ENCODE results near the gene GAS6. TPM values are rescaled to one million over a fixed set of nuclear protein-coding genes. Genes with fewer than 3 reads are reported as not detected.

Gene GAS6
- total and polyA plus RNA-seq, 2 donors: 36.5 to 89.4 TPM

DNA sequence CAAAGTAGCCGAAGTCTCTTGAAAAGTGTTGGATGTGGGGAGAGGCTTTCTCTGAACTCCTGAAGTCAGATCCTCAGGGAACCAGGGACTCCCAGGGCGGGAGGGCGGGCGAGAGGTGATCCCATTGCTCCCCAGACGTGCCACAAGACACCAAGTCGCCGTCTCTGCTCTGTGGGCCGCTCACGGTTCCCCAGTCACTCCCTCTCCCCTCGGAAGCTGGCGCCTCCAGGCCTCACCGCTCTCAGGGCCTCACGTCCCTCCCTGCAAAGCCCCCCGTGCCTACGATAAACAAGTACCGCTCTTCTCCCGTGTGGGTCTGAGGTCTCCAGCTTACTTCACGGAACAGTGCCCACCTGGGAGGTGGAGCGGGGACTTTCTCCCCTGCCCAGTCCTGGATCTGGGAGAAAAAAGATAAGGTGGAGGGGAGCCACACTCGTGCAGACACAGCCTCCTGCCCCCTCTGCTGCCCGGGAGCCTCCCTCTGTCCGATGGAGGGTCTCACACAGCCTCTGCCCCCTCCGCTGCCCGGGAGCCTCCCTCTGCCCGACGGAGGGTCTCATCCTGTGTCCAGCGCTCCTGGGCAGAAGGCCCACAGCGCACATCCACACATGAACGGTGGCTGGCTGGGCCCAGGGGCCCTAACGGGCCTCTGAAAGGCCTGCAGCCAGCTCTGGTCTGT is 50.7 kb downstream of the GAS6 start:
- H3K27ac ChIP-seq (ENCODE audit: low read depth in 1 of 2, low read length in 1 of 2): no peak overlapping the region
- H3K4me3 ChIP-seq (ENCODE audit: low read length in 2 of 2): no peak overlapping the region
- no peaks in the 10 kb centered on the region for H3K36me3 ChIP-seq (ENCODE audit: control insufficient read depth in 2 of 2, insufficient read depth in 2 of 2, low read length in 1 of 2)
- peaks cover 0 to 6% of the 10 kb centered on the region in 2 donors for H3K27me3 ChIP-seq (ENCODE audit: control insufficient read depth in 2 of 2, insufficient read depth in 1 of 2, low read length in 1 of 2)
- H3K4me1 ChIP-seq (ENCODE audit: control insufficient read depth in 2 of 2, insufficient read depth in 2 of 2, low read length in 2 of 2): peaks cover 4 to 8% of the 10 kb centered on the region in 2 donors
- WGBS: 95% methylated on average over 30 of the region's 30 CpGs
- no peak for DNase-seq (ENCODE audit: low read depth in 6 of 9, low spot score in 9 of 9)
- H3K9me3 ChIP-seq (ENCODE audit: control insufficient read depth in 2 of 2, insufficient read depth in 1 of 2, low read length in 1 of 2): peaks cover 4 to 28% of the 10 kb centered on the region in 2 donors

DNA sequence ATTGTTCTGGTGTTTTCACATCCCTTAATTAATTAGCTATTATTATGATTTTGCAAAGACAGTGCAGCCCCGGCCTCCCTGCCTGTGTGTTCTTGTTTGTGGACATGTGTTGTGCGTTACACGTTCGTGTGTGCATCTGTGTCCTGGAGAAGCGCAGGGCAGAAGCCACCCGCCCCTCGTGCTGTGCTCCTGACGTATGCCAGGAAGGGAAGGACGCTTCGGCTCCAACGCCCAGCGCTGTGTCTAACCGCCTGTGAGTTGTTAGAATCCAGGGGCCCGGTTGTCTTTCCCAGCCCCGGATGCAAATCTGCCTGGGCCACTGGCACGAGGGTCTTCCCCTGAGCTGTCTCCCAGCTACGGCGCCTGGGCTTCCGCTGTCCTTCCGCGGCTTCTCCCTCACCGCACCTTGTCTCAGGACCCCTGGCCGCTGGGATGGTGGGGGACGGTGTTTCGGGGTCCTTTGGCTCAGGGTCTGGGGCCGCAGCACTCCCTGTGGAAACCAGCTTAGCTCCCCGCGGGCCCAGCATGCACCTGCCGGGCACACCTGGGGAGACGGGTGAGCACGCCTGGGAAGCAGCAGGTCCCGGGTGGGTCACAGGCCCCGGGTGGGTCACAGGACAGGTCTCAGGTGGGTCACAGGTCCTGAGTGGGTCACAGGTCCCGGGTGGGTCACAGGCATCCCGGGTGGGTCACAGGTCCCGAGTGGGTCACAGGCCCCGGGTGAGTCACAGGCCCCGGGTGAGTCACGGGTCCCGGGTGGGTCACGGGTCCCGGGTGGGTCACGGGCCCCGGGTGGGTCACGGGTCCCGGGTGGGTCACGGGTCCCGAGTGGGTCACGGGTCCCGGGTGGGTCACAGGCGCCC is 51.5 kb downstream of the GAS6 start:
- H3K27me3 ChIP-seq (ENCODE audit: control insufficient read depth in 2 of 2, insufficient read depth in 1 of 2, low read length in 1 of 2): peaks cover 0 to 6% of the 10 kb centered on the region in 2 donors

DNA sequence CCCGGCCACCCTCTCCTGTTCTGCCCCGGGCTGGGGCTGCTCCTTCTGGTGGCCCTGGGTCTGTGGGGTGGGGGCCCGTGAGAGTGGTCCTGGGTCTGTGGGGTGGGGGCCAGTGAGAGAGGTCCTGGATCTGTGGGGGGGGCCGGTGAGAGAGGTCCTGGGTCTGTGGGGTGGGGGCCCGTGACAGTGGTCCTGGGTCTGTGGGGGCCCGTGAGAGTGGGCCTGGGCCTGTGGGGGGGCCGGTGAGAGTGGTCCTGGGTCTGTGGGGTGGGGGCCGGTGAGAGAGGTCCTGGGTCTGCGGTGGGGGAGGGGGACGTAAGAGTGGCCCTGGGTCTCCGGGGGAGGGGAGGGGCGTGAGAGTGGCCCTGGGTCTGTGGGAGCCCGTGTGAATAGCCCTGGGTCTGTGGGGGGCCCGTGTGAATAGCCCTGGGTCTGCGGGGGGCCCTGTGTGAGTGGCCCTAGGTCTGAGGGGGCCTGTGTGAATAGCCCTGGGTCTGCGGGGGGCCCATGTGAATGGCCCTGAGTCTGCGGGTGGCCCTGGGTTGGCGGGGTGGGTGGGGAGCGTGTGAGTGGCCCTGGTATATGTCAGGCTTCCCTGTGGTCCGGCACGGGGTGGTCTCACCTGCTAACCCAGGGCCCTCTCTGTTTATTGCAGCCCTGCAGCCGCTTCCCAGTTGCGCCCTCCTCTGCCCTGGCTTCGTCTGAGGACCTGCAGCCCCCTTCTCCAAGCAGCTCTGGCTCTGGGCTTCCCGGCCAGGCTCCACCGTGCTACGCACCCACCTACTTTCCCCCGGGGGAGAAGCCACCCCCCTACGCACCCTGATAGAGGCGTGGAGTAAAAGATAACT is 52.6 kb downstream of the GAS6 start:
- no peak for DNase-seq (ENCODE audit: low read depth in 6 of 9, low spot score in 9 of 9)
- peaks cover 0 to 4% of the 10 kb centered on the region in 2 donors for H3K27me3 ChIP-seq (ENCODE audit: control insufficient read depth in 2 of 2, insufficient read depth in 1 of 2, low read length in 1 of 2)
- H3K4me1 ChIP-seq (ENCODE audit: control insufficient read depth in 2 of 2, insufficient read depth in 2 of 2, low read length in 2 of 2): peaks cover 0 to under 1% of the 10 kb centered on the region in 2 donors
- no peak overlapping the region for H3K27ac ChIP-seq (ENCODE audit: low read depth in 1 of 2, low read length in 1 of 2)
- no peak overlapping the region for H3K4me3 ChIP-seq (ENCODE audit: low read length in 2 of 2)
- H3K36me3 ChIP-seq (ENCODE audit: control insufficient read depth in 2 of 2, insufficient read depth in 2 of 2, low read length in 1 of 2): no peaks in the 10 kb centered on the region
- WGBS: 96% methylated on average over 30 of the region's 30 CpGs
- H3K9me3 ChIP-seq (ENCODE audit: control insufficient read depth in 2 of 2, insufficient read depth in 1 of 2, low read length in 1 of 2): peaks cover 9 to 47% of the 10 kb centered on the region in 2 donors

More for the DNA sequence above, 51.5 kb downstream of the GAS6 start:
- WGBS: 94% methylated on average over 51 of the region's 51 CpGs
- Histone ChIP-seq H3K4me3 (ENCODE audit: low read length in 2 of 2) (no peak overlapping the region), H3K9me3 (ENCODE audit: control insufficient read depth in 2 of 2, insufficient read depth in 1 of 2, low read length in 1 of 2) (peaks cover 7 to 36% of the 10 kb centered on the region in 2 donors), H3K27ac (ENCODE audit: low read depth in 1 of 2, low read length in 1 of 2) (no peak overlapping the region), H3K4me1 (ENCODE audit: control insufficient read depth in 2 of 2, insufficient read depth in 2 of 2, low read length in 2 of 2) (peaks cover 4 to 8% of the 10 kb centered on the region in 2 donors), H3K36me3 (ENCODE audit: control insufficient read depth in 2 of 2, insufficient read depth in 2 of 2, low read length in 1 of 2) (no peaks in the 10 kb centered on the region)
- no peak for DNase-seq (ENCODE audit: low read depth in 6 of 9, low spot score in 9 of 9)

DNA sequence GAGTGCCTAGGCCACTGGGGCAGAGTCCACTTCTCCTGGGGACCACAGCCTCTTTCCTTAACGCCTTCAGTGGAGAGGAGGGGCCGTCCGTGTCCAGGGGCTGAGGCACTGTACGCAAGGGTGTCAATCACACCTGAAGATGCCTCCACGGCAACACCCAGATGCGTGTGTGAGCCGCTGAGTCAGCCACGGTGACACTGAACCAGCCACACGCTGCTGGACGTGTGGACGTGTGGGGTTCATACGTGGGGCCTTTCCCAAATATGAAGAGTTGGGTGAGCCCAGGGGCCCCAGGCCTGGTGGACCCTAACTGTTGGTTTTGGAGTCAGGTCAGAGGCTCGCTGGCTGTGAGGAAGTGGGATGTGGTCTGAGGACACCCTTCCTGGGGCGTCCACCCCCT is 53.2 kb downstream of the GAS6 start:
- no peak for DNase-seq (ENCODE audit: low read depth in 6 of 9, low spot score in 9 of 9)
- Histone ChIP-seq H3K4me3 (ENCODE audit: low read length in 2 of 2) (no peak overlapping the region), H3K36me3 (ENCODE audit: control insufficient read depth in 2 of 2, insufficient read depth in 2 of 2, low read length in 1 of 2) (no peaks in the 10 kb centered on the region), H3K27ac (ENCODE audit: low read depth in 1 of 2, low read length in 1 of 2) (no peak overlapping the region), H3K9me3 (ENCODE audit: control insufficient read depth in 2 of 2, insufficient read depth in 1 of 2, low read length in 1 of 2) (peaks cover 9 to 54% of the 10 kb centered on the region in 2 donors), H3K27me3 (ENCODE audit: control insufficient read depth in 2 of 2, insufficient read depth in 1 of 2, low read length in 1 of 2) (peaks cover 0 to 1% of the 10 kb centered on the region in 2 donors), H3K4me1 (ENCODE audit: control insufficient read depth in 2 of 2, insufficient read depth in 2 of 2, low read length in 2 of 2) (no peaks in the 10 kb centered on the region)
- 89% methylated on average over 14 of the region's 14 CpGs for WGBS

DNA sequence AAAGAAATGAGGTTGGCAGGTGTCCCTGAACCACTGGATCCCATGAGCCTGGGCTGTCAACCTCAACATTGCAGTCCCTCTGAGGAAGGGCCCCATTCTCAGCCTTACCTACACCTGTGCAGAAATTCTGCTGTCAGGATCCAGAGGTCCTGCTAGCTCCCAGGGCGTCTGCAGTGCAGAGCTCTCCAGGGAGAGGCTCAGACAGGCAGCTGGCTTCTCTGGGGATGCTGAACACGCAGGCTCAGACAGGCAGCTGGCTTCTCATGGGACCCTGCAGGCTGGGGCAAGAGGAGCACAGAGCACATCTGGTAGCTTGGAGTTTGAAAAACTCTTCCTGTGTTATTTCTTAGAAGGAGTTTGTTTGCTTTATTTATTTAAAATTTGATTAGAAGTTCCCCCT is 53.9 kb downstream of the GAS6 start:
- Histone ChIP-seq H3K36me3 (ENCODE audit: control insufficient read depth in 2 of 2, insufficient read depth in 2 of 2, low read length in 1 of 2) (no peaks in the 10 kb centered on the region), H3K27ac (ENCODE audit: low read depth in 1 of 2, low read length in 1 of 2) (no peak overlapping the region), H3K9me3 (ENCODE audit: control insufficient read depth in 2 of 2, insufficient read depth in 1 of 2, low read length in 1 of 2) (peaks cover 9 to 55% of the 10 kb centered on the region in 2 donors), H3K4me1 (ENCODE audit: control insufficient read depth in 2 of 2, insufficient read depth in 2 of 2, low read length in 2 of 2) (no peaks in the 10 kb centered on the region), H3K4me3 (ENCODE audit: low read length in 2 of 2) (no peak overlapping the region), H3K27me3 (ENCODE audit: control insufficient read depth in 2 of 2, insufficient read depth in 1 of 2, low read length in 1 of 2) (no peaks in the 10 kb centered on the region)
- 90% methylated on average over 2 of the region's 2 CpGs for WGBS
- no peak for DNase-seq (ENCODE audit: low read depth in 6 of 9, low spot score in 9 of 9)

DNA sequence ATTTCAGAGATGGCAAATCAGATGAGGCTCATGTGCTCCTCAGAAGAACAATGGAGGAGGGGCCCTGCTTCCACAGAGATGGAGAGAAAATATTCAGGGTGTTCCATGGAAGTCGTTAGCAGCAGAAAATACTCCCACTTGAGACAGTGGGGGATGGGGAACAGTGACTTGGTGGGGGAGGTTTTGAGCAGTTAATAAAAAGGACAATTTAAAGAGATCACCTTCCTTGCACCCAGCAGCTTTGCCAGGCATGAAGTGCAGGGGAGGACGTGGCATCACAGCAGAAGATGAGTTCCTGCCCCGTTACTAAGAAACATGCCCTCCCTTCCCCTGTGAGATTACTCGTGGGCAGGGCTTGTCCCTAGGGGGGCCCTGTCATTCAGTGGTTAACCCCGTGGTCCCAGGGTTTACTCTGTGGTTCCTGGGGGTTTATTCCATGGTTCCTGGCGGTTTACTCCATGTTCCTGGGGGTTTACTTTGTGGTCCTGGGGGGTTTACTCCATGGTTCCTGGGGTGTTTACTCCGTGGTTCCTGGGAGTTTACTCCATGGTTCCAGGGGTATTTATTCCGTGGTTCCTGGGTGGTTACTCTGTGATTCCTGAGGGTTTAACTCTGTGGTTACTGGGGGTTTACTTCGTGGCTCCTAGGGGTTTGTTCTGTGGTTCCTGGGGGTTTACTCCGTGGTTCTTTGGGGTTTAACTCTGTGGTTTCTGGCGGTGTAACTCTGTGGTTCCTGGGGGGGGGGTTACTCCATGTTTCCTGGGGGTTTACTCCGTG is 55.6 kb downstream of the GAS6 start:
- H3K36me3 ChIP-seq (ENCODE audit: control insufficient read depth in 2 of 2, insufficient read depth in 2 of 2, low read length in 1 of 2): no peaks in the 10 kb centered on the region
- DNase-seq (ENCODE audit: low read depth in 6 of 9, low spot score in 9 of 9): no peak
- peaks cover 9 to 55% of the 10 kb centered on the region in 2 donors for H3K9me3 ChIP-seq (ENCODE audit: control insufficient read depth in 2 of 2, insufficient read depth in 1 of 2, low read length in 1 of 2)
- H3K27me3 ChIP-seq (ENCODE audit: control insufficient read depth in 2 of 2, insufficient read depth in 1 of 2, low read length in 1 of 2): no peaks in the 10 kb centered on the region
- no peak overlapping the region for H3K4me3 ChIP-seq (ENCODE audit: low read length in 2 of 2)
- 82% methylated on average over 12 of the region's 12 CpGs for WGBS
- H3K4me1 ChIP-seq (ENCODE audit: control insufficient read depth in 2 of 2, insufficient read depth in 2 of 2, low read length in 2 of 2): no peaks in the 10 kb centered on the region
- no peak overlapping the region for H3K27ac ChIP-seq (ENCODE audit: low read depth in 1 of 2, low read length in 1 of 2)

DNA sequence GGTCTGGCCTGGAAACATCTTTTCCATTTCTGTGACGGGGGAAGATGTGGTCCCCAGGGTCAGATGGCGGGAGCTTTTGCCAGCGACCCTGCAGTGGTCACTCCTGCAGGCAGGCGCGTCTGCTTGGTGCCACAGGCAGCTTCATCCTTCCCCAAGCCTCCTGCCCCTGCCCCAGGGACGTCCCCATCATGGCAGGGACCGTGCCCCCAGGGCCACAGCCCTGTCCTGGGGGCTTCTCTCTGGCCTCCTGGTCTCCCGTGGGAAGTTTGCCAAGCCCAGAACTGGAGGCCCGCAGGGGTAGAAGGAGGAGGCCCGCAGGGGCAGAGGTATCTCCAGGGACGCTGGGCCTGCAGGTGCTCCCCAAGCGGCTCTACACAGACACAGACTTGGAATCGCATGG is 57.4 kb downstream of the GAS6 start:
- DNase-seq (ENCODE audit: low read depth in 6 of 9, low spot score in 9 of 9): no peak
- Histone ChIP-seq H3K4me3 (ENCODE audit: low read length in 2 of 2) (no peak overlapping the region), H3K27ac (ENCODE audit: low read depth in 1 of 2, low read length in 1 of 2) (no peak overlapping the region), H3K9me3 (ENCODE audit: control insufficient read depth in 2 of 2, insufficient read depth in 1 of 2, low read length in 1 of 2) (peaks cover 9 to 50% of the 10 kb centered on the region in 2 donors), H3K27me3 (ENCODE audit: control insufficient read depth in 2 of 2, insufficient read depth in 1 of 2, low read length in 1 of 2) (peaks cover 0 to 12% of the 10 kb centered on the region in 2 donors), H3K4me1 (ENCODE audit: control insufficient read depth in 2 of 2, insufficient read depth in 2 of 2, low read length in 2 of 2) (peaks cover 0 to 4% of the 10 kb centered on the region in 2 donors), H3K36me3 (ENCODE audit: control insufficient read depth in 2 of 2, insufficient read depth in 2 of 2, low read length in 1 of 2) (no peaks in the 10 kb centered on the region)
- 91% methylated on average over 13 of the region's 13 CpGs for WGBS

DNA sequence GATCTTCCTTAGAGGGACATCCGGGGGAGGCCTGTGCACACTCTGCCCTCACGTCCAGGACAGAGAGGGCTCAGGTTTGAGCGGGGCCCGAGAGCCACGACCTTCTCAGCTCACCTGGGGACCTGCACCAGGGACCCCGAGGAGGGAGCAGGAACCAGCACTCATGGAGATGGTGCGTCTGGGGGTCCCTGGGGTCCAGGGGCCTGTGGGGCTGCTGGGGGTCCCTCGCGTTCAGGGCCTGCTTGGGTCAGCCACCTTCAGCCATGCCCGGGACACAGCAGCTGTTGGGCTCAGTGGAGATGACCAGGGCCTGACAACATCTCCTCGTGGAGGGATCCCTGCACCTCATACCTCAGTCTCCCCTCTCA is 57.8 kb downstream of the GAS6 start:
- Histone ChIP-seq H3K4me3 (ENCODE audit: low read length in 2 of 2) (no peak overlapping the region), H3K27me3 (ENCODE audit: control insufficient read depth in 2 of 2, insufficient read depth in 1 of 2, low read length in 1 of 2) (peaks cover 0 to 12% of the 10 kb centered on the region in 2 donors), H3K4me1 (ENCODE audit: control insufficient read depth in 2 of 2, insufficient read depth in 2 of 2, low read length in 2 of 2) (peaks cover 0 to 4% of the 10 kb centered on the region in 2 donors), H3K9me3 (ENCODE audit: control insufficient read depth in 2 of 2, insufficient read depth in 1 of 2, low read length in 1 of 2) (peaks cover 9 to 50% of the 10 kb centered on the region in 2 donors), H3K36me3 (ENCODE audit: control insufficient read depth in 2 of 2, insufficient read depth in 2 of 2, low read length in 1 of 2) (no peaks in the 10 kb centered on the region), H3K27ac (ENCODE audit: low read depth in 1 of 2, low read length in 1 of 2) (no peak overlapping the region)
- DNase-seq (ENCODE audit: low read depth in 6 of 9, low spot score in 9 of 9): no peak
- 95% methylated on average over 11 of the region's 11 CpGs for WGBS
